Gastroesophageal sphincter (tissue), 4 donors: ENCODE measurements around the gene LRRK2. TPM values are rescaled to one million over a fixed set of nuclear protein-coding genes. Genes with fewer than 3 reads are reported as not detected.

Experiments used
- ATAC-seq: fragments of 150-250 bp; one replicate; pipeline ENCODE4 v1.9.1; 2016; ENCODE audit warnings: mild to moderate bottlenecking, moderate library complexity
- H3K27ac ChIP-seq, 4 donors: fragments of 200-600 bp; sonication (generic) in 3 of 4; 1 replicate in 3 of 4; 2 replicates in 1 of 4; pipeline ENCODE4 v1.5.1; 2016 to 2019
- H3K27me3 ChIP-seq: fragments of 200-600 bp; sonication (generic); one replicate; pipeline ENCODE4 v1.5.1; 2019
- H3K36me3 ChIP-seq, 2 donors: fragments of 200-600 bp; sonication (generic); one replicate each; pipeline ENCODE4 v1.5.1; 2019; ENCODE audit warnings: control low read depth in 1 of 2
- H3K4me1 ChIP-seq, 3 donors: fragments of 200-600 bp; sonication (generic); 1 replicate in 2 of 3; 2 replicates in 1 of 3; pipeline ENCODE4 v1.5.1; 2016 to 2019; ENCODE audit warnings: control low read depth in 2 of 3
- H3K4me3 ChIP-seq, 2 donors: fragments of 200-600 bp; sonication (generic); one replicate each; pipeline ENCODE4 v1.5.1; 2019; ENCODE audit warnings: mild to moderate bottlenecking in 1 of 2, moderate library complexity in 1 of 2
- H3K9me3 ChIP-seq, 3 donors: fragments of 200-600 bp; sonication (generic); one replicate each; pipeline ENCODE4 v1.5.1; 2017 to 2019; ENCODE audit warnings: control low read depth in 2 of 3
- EP300 ChIP-seq: sonication (generic); formaldehyde crosslinking; IDR thresholded peaks from one replicate; pipeline ENCODE4 v1.6.1; 2017; ENCODE audit warnings: antibody characterized with exemption, mild to moderate bottlenecking
- POLR2A ChIP-seq, 2 donors: fragments of 450-650 bp; IDR thresholded peaks; one replicate each; pipeline ENCODE4 v1.6.1; 2017; ENCODE audit warnings: antibody characterized with exemption in 2 of 2, mild to moderate bottlenecking in 2 of 2, moderate library complexity in 1 of 2
- POLR2AphosphoS5 ChIP-seq: sonication (generic); formaldehyde crosslinking; IDR thresholded peaks from one replicate; pipeline ENCODE4 v1.6.1; 2017; ENCODE audit warnings: antibody characterized with exemption
- WGBS, 2 donors: methylation state at CpG; one replicate each; pipeline ENCODE4 v1.1.5; 2018; ENCODE audit warnings: low coverage in 1 of 2; 5-methylcytosine and 5-hydroxymethylcytosine counted together
- total RNA-seq, 4 donors: library from RNA; depleted of rRNA; stranded (reverse); fragments of >200 nt; gene quantifications; one replicate each; pipeline ENCODE4 v1.1.0, GENCODE V29; 2016
- TF ChIP-seq, protein P1 (sequence below), 4 experiments: fragments of 200-600 bp in 2 of 4; fragments of 450-650 bp in 2 of 4; sonication (generic) in 1 of 4; IDR thresholded peaks; one replicate each; pipeline ENCODE4 v1.5.1; 2017 to 2019; ENCODE audit warnings: antibody characterized with exemption in 4 of 4, mild to moderate bottlenecking in 2 of 4, moderate library complexity in 2 of 4

LRRK2 gene
- total RNA-seq, 4 donors from 2014 or later, result 22.7 to 35.2 (median 29.3) TPM

DNA sequence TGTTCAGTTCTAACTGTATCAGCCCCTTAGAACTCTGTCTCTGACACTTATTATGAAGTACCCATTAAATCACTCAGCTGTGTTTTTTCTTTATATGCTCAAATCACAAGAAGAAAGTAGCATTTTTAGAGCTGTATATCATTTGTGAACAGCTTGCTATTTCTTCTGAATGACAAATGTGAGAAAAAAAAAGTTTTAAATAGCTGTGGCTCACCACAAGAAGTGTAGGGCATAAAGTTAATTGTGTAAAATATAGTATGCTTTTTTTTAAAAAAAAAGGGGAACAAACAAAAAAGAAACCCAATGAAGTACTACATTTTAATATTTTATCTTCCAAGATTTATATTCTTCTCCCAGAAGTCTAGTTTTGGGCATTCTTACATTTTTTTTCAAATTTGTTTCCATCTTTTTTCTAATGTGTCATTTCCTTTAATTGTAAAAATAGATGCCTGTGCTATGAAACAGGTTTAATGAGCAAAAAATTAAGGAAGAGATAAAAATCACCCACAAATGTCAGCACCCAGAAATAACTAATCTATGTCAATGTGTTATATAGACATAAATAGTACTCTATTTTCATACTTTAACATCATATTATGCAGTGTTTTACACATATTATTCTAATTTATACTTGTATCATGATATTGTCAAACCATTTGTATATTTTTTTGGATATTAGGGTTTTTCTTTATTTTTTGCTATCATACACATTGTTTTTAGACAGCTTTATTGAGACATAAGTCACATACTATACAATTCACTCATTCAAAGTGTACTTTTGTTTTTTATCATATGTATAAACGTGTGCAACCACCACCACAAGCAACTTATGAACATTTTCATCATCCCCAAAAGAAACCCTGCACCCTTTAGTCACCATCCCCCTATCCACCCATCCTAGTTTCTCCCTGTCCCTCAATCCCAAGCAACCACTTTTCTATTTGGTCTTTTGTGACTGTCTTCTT is 22.4 kb upstream of the LRRK2 start:
- H3K36me3 ChIP-seq, result no peaks in the 10 kb centered on the region
- TF ChIP-seq POLR2A (IDR thresholded peaks at IDR 0.05), result no peak
- TF ChIP-seq EP300, result no peak
- TF ChIP-seq POLR2AphosphoS5, result no peak
- TF ChIP-seq, protein P1, sequence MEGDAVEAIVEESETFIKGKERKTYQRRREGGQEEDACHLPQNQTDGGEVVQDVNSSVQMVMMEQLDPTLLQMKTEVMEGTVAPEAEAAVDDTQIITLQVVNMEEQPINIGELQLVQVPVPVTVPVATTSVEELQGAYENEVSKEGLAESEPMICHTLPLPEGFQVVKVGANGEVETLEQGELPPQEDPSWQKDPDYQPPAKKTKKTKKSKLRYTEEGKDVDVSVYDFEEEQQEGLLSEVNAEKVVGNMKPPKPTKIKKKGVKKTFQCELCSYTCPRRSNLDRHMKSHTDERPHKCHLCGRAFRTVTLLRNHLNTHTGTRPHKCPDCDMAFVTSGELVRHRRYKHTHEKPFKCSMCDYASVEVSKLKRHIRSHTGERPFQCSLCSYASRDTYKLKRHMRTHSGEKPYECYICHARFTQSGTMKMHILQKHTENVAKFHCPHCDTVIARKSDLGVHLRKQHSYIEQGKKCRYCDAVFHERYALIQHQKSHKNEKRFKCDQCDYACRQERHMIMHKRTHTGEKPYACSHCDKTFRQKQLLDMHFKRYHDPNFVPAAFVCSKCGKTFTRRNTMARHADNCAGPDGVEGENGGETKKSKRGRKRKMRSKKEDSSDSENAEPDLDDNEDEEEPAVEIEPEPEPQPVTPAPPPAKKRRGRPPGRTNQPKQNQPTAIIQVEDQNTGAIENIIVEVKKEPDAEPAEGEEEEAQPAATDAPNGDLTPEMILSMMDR (IDR thresholded peaks at IDR 0.05), result no peak
- ATAC-seq, result no peak
- H3K27me3 ChIP-seq, result no peaks in the 10 kb centered on the region
- WGBS, 2 donors, result 63 to 89% methylated on average over 1 of the region's 1 CpG
- H3K4me3 ChIP-seq, result no peak overlapping the region
- no peaks in the 10 kb centered on the region for H3K9me3 ChIP-seq
- H3K27ac ChIP-seq, result no peak overlapping the region
- H3K4me1 ChIP-seq, result no peaks in the 10 kb centered on the region

DNA sequence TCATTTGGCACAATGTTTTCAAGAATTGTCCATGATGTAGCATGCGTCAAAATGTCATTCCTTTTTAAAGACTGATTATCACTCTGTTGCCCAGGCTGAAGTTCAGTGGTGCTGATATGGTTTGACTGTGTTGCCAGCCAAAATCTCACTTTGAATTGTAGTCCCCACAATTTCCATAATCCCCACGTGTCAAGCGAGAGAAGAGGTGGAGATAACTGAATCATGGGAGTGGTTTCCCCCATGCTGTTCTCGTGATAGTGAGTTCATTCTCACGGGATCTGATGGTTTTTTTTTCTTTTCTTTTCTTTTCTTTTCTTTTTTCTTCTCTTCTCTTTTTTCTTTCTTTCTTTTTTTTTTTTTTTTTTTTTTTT is 21.8 kb upstream of the LRRK2 start:
- H3K9me3 ChIP-seq, result no peaks in the 10 kb centered on the region
- no peaks in the 10 kb centered on the region for H3K27me3 ChIP-seq
- TF ChIP-seq POLR2AphosphoS5 (no peak), EP300 (no peak), POLR2A (IDR thresholded peaks at IDR 0.05) (no peak)
- TF ChIP-seq, protein P1 (IDR thresholded peaks at IDR 0.05), result no peak
- H3K36me3 ChIP-seq, result no peaks in the 10 kb centered on the region
- H3K4me3 ChIP-seq, result no peak overlapping the region
- no peaks in the 10 kb centered on the region for H3K4me1 ChIP-seq
- no peak overlapping the region for H3K27ac ChIP-seq
- ATAC-seq, result no peak
- 73 to 80% methylated on average over 4 to 5 of the region's 5 CpGs for WGBS, 2 donors

DNA sequence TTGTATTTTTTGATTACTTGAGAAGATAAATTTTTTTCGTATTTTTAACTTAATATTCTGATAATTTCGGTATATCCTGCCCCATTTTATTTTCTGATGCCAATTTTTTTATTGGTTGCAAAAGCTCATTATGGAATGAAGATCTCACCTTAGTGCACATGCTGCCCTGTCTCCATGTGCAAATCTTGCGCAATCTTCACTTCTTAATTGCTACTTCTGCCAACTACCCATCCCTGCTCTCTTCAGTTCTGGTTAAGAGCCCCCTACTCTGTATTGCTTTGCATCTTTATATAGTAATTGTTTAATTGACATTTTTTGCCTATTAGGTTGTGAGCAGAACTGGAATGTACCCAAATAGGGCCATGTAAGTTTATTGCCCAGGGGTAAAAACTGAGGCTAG is 20.5 kb upstream of the LRRK2 start:
- H3K27ac ChIP-seq, result no peak overlapping the region
- no peaks in the 10 kb centered on the region for H3K36me3 ChIP-seq
- 87 to 90% methylated on average over 3 of the region's 3 CpGs for WGBS, 2 donors
- ATAC-seq, result no peak
- peaks cover 0 to 6% (median 0%) of the 10 kb centered on the region in 3 donors for H3K4me1 ChIP-seq
- no peaks in the 10 kb centered on the region for H3K9me3 ChIP-seq
- TF ChIP-seq, protein P1 (IDR thresholded peaks at IDR 0.05), result no peak
- no peak for TF ChIP-seq POLR2A (IDR thresholded peaks at IDR 0.05)
- TF ChIP-seq POLR2AphosphoS5, result no peak
- no peak for TF ChIP-seq EP300
- no peak overlapping the region for H3K4me3 ChIP-seq
- H3K27me3 ChIP-seq, result no peaks in the 10 kb centered on the region

DNA sequence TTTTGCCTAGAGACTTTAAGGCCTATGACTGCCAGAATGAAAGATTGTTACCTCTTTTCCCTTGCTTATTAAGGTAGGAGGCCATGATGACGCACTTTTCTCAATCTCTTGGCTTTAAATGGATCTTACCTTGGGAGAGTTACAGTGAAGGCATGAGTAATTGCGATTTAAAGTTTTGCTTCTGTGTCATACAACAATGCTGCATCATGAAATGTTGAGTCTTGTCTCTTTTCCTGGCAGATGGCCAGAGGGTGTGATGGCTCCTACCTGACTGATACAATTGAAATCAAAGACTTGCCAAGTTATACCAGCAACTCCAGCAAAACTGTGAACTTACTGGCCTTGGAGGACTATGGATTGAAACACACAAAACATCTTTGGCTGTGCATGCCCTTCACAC is 17.2 kb upstream of the LRRK2 start:
- Histone ChIP-seq H3K9me3 (no peaks in the 10 kb centered on the region), H3K4me3 (no peak overlapping the region), H3K4me1 (peaks cover 0 to 11% (median 0%) of the 10 kb centered on the region in 3 donors), H3K27ac (no peak overlapping the region), H3K27me3 (no peaks in the 10 kb centered on the region), H3K36me3 (no peaks in the 10 kb centered on the region)
- no peak for TF ChIP-seq EP300
- ATAC-seq, result no peak
- 100% methylated on average over 2 of the region's 2 CpGs for WGBS, 2 donors

DNA sequence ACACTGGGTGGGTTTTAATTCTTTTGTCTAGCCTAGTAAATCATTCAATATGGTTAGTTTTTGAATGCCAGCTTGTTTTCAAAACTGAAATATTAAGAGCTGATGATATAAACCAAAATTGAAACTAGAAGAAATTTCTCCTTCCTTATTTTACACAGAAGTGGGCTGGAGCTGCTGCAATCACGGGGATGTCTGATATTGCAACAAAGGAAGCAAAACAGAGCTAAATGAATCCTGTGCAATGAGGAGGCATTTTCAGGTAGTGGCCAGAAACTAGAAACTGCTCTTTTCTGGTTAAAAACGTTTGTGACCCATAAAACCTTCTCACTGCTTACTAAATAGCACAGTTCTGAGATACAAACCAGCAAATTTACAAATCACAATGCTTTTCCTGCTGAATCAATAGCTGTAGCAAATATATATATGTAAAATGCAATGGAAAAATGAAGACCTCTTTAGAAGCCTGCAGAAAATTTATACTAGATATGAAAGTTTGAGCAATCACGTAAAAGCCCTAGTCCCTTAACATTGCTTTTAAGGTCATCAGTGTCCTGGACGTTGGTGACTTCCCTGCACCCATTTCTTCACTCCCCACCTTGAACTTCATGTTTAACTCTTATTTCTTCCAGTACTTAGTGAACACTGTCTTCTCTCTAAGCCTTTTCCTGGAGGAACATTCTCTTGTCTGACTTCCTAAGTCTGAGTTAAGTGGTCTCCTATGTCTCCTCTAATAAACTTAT is 15.9 kb upstream of the LRRK2 start:
- WGBS, 2 donors, result 30 to 47% methylated on average over 4 of the region's 4 CpGs
- no peak overlapping the region for H3K27ac ChIP-seq
- H3K4me3 ChIP-seq, result no peak overlapping the region
- no peaks in the 10 kb centered on the region for H3K36me3 ChIP-seq
- H3K4me1 ChIP-seq, result peaks cover 0 to 11% (median 0%) of the 10 kb centered on the region in 3 donors
- peaks cover 0 to 4% (median 0%) of the 10 kb centered on the region in 3 donors for H3K9me3 ChIP-seq
- TF ChIP-seq, protein P1 (IDR thresholded peaks at IDR 0.05), result no peak
- no peak for TF ChIP-seq POLR2AphosphoS5
- TF ChIP-seq POLR2A (IDR thresholded peaks at IDR 0.05), result no peak
- TF ChIP-seq EP300, result no peak
- no peaks in the 10 kb centered on the region for H3K27me3 ChIP-seq
- ATAC-seq, result no peak
